NK-92 (cell line): ENCODE data around the gene PPP1R1B.

Experiments
- DNase-seq: peaks from one replicate; lab custom pipeline; 2025; ENCODE audit not compliant: unreplicated experiment; lab: John Stamatoyannopoulos, UW

Gene PPP1R1B

GRCh38 chr17:39651923-39652586 lies 25.3 kb downstream of the PPP1R1B start:
- DNase-seq = no peak

GRCh38 chr17:39652587-39653315 lies 26.0 kb downstream of the PPP1R1B start:
- no peak for DNase-seq

GRCh38 chr17:39653316-39653661 lies 26.5 kb downstream of the PPP1R1B start:
- DNase-seq = no peak

GRCh38 chr17:39653662-39654331 lies 27.0 kb downstream of the PPP1R1B start:
- no peak for DNase-seq

GRCh38 chr17:39655105-39655504 lies 28.4 kb downstream of the PPP1R1B start:
- no peak for DNase-seq

GRCh38 chr17:39658346-39658745 lies 31.6 kb downstream of the PPP1R1B start:
- DNase-seq = no peak

GRCh38 chr17:39658760-39659159 lies 32.0 kb downstream of the PPP1R1B start:
- no peak for DNase-seq

- DNase-seq = no peak
These were observed 32.7 kb downstream of the PPP1R1B start for GRCh38 chr17:39659279-39660010.

- DNase-seq = no peak
These were observed 33.2 kb downstream of the PPP1R1B start for GRCh38 chr17:39660011-39660360.

GRCh38 chr17:39660397-39661385 lies 33.9 kb downstream of the PPP1R1B start:
- no peak for DNase-seq

GRCh38 chr17:39661744-39662541 lies 35.2 kb downstream of the PPP1R1B start:
- no peak for DNase-seq

GRCh38 chr17:39662551-39663339 lies 36.0 kb downstream of the PPP1R1B start:
- no peak for DNase-seq

GRCh38 chr17:39663340-39663687 lies 36.6 kb downstream of the PPP1R1B start:
- no peak for DNase-seq

GRCh38 chr17:39663688-39664580 lies 37.2 kb downstream of the PPP1R1B start:
- DNase-seq = no peak

GRCh38 chr17:39664581-39665561 lies 38.1 kb downstream of the PPP1R1B start, which contains the start of gene TCAP:
Gene TCAP (plus strand): TSS chr17:39665349. CDS start chr17:39665360, 11 bp downstream.
- DNase-seq = no peak

GRCh38 chr17:39665642-39666224 lies 39.0 kb downstream of the PPP1R1B start:
- DNase-seq = no peak
